Heart right ventricle (tissue), 16 donors: ENCODE measurements around the gene ZMPSTE24. TPM values are rescaled to one million over a fixed set of nuclear protein-coding genes. Genes with fewer than 3 reads are reported as not detected.

Experiments
- ATAC-seq, 8 donors: fragments of 200-7000 bp; cut with Tn5 transposase; one replicate each; pipeline ENCODE4 v1.9.1; 2020; ENCODE audit warnings: mild to moderate bottlenecking in 8 of 8, moderate library complexity in 8 of 8, moderate number of reproducible peaks in 1 of 8
- DNase-seq, 2 donors: peaks; one replicate each; pipeline ENCODE4 v3.0.0-alpha.2; 2020
- H3K27ac ChIP-seq, 10 donors: fragments of 200-600 bp; sonication (generic) in 2 of 10; one replicate each; pipeline versions ENCODE4 v1.5.0 to v1.8.0; 2020 to 2022; ENCODE audit warnings: mild to moderate bottlenecking in 3 of 10
- H3K27me3 ChIP-seq, 7 donors: fragments of 200-600 bp; one replicate each; pipeline ENCODE4 v1.8.0; 2021 to 2022; ENCODE audit warnings: mild to moderate bottlenecking in 2 of 7
- H3K36me3 ChIP-seq, 9 donors: fragments of 200-600 bp; sonication (generic) in 1 of 9; one replicate each; pipeline versions ENCODE4 v1.5.0 to v1.8.0; 2020 to 2022; ENCODE audit warnings: mild to moderate bottlenecking in 2 of 9
- H3K4me1 ChIP-seq, 9 donors: fragments of 200-600 bp; sonication (generic) in 1 of 9; one replicate each; pipeline versions ENCODE4 v1.5.0 to v1.8.0; 2020 to 2022; ENCODE audit warnings: mild to moderate bottlenecking in 4 of 9
- H3K4me3 ChIP-seq, 10 donors: fragments of 200-600 bp; sonication (generic) in 2 of 10; one replicate each; pipeline versions ENCODE4 v1.5.0 to v1.8.0; 2020 to 2022; ENCODE audit warnings: mild to moderate bottlenecking in 7 of 10, moderate library complexity in 2 of 10
- H3K9me3 ChIP-seq, 11 donors: fragments of 200-600 bp in 10 of 11; sonication (generic) in 2 of 11; one replicate each; pipeline versions ENCODE4 v1.5.0 to v1.8.0; 2013 to 2022; ENCODE audit warnings: mild to moderate bottlenecking in 2 of 11, control low read depth in 1 of 11, moderate library complexity in 1 of 11
- WGBS, 2 donors: extraction: QIAGEN DNeasy Blood & Tissue Kit; methylation state at CpG; one replicate each; pipeline ENCODE4 v1.1.7; 2013; ENCODE audit warnings: inconsistent platforms in 1 of 2; 5-methylcytosine and 5-hydroxymethylcytosine counted together
- intact Hi-C, 10 donors: fragments of 100-400 bp; cut with DNase I; formaldehyde crosslinking; loops; one replicate each; pipeline versions ENCODE4 v1.11.1 to v1.14.2; 2022
- polyA plus RNA-seq, 2 donors: library from polyadenylated mRNA; stranded (reverse); fragments of 200-250 nt; gene quantifications; one replicate each; pipeline ENCODE4 v1.2.3, GENCODE V29; 2013
- total RNA-seq, 10 donors: library from RNA; stranded (reverse); fragmentation: NEBNext Ultra II Directional in 3 of 10; extraction: Animal tissue kit (Norgen Biotek cat#: 25700) in 3 of 10; gene quantifications; one replicate each; pipeline versions ENCODE4 v1.2.1 to v1.2.4, GENCODE V29; 2021 to 2023
- TF ChIP-seq, protein P1 (sequence below), 9 donors: fragments of 200-600 bp; sonication (generic) in 2 of 9; IDR thresholded peaks; one replicate each; pipeline versions ENCODE4 v1.5.0 to v1.8.0; 2021 to 2022; ENCODE audit warnings: antibody characterized with exemption in 9 of 9, mild to moderate bottlenecking in 5 of 9, moderate library complexity in 1 of 9
- donor health status: Arrhythmogenic right ventricular cardiomyopathy.
- donor health status: ischemic (EF 13 %, LVEDD 7.1; RV severe dilation, severe dysfunction).
- donor health status: healthy with polysubstance abuse.
- donor health status: DM: no; HTN: yes; CAD: no.
- donor health status: DM: no; HTN: no; CAD: no.
- donor health status: ischemic (EF 25% LVEDD 6.9; RV normal size, moderate dysfunction).
- donor health status: ischemic (EF 25% LVEDD 5.7; RV mildly dilated, moderate dysfunction).
- donor health status: healthy.
- donor health status: DM: yes; HTN: yes; CAD: no.
- donor health status: Ischemic cardiomyopathy.
- donor health status: ischemic (EF 35%, LVEDD 5.7; RV mildly dilated, moderate dysfunction).
- donor health status: nonischemic (EF 11% LVEDD 7.7; RV severe dilation, severe dysfunction).
- donor health status: DM: yes; HTN: yes; CAD: no.
- donor health status: PGD.
- donor health status: ischemic (EF 29% LVEDD 5.4; RV normal size, mild dysfunction).
- donor health status: nonischemic (EF 23%, LVEDD 6.1; RV moderate dilation, normal function).

Gene ZMPSTE24
- total and polyA plus RNA-seq, 12 donors = 19.9 to 47.5 (median 27.5) TPM

DNA sequence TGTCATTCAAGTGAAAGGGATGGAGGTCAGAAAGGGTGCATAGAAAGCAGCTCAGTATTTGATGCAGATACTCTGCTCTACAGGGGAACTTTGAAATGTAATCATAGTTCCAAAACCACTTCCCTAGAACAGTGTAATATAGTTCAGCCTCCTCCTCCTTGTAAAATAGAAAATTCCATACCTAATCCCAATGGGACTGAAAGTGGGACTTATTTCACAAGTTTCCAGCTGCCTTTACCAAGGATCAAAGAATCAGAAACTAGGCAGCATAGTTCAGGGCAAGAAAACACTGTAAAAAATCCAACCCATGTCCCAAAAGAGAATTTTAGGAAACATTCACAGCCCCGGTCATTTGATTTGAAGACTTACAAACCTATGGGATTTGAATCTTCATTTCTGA is 18.4 kb upstream of the ZMPSTE24 start:
- Histone ChIP-seq H3K27ac (no peak overlapping the region), H3K4me3 (no peak overlapping the region), H3K9me3 (no peaks in the 10 kb centered on the region), H3K27me3 (no peaks in the 10 kb centered on the region), H3K4me1 (peaks cover 0 to 13% (median 8%) of the 10 kb centered on the region in 9 donors), H3K36me3 (peaks cover 0 to 59% (median 33%) of the 10 kb centered on the region in 9 donors)
- TF ChIP-seq, protein P1, sequence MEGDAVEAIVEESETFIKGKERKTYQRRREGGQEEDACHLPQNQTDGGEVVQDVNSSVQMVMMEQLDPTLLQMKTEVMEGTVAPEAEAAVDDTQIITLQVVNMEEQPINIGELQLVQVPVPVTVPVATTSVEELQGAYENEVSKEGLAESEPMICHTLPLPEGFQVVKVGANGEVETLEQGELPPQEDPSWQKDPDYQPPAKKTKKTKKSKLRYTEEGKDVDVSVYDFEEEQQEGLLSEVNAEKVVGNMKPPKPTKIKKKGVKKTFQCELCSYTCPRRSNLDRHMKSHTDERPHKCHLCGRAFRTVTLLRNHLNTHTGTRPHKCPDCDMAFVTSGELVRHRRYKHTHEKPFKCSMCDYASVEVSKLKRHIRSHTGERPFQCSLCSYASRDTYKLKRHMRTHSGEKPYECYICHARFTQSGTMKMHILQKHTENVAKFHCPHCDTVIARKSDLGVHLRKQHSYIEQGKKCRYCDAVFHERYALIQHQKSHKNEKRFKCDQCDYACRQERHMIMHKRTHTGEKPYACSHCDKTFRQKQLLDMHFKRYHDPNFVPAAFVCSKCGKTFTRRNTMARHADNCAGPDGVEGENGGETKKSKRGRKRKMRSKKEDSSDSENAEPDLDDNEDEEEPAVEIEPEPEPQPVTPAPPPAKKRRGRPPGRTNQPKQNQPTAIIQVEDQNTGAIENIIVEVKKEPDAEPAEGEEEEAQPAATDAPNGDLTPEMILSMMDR (IDR thresholded peaks at IDR 0.05) = no peak
- WGBS, 2 donors = 90 to 93% methylated on average over 1 of the region's 1 CpG
- intact Hi-C loops = loop anchor here in 1 of 10 donors (10.0 kb wide), 1 partner anchor 75 kb away; the partner anchor contains the start of gene RLF
- ATAC-seq = no peak
- DNase-seq = no peak

DNA sequence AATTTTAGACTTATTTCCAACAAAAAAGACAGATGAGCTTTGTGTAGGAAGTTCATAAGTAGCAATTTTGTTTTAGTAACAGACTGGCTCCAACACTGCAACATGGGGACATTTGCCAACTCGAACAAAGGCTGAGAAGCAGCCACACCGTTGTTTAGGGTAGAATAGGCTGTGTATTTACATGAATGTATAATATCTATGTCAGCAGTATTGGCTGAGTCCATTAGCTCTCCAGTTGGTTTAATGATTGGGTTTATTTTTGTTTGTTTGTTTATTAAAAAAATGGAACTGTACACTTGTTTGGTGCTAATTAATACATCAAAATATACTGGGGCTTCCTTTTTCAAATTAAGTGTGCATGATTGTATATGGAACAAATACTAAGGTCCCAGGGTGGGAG is 17.6 kb upstream of the ZMPSTE24 start:
- peaks cover 0 to 51% (median 30%) of the 10 kb centered on the region in 9 donors for H3K36me3 ChIP-seq
- no peak overlapping the region for H3K27ac ChIP-seq
- ATAC-seq = no peak
- DNase-seq = no peak
- intact Hi-C loops = no loop called here
- TF ChIP-seq, protein P1 (IDR thresholded peaks at IDR 0.05) = no peak
- 92 to 93% methylated on average over 2 of the region's 2 CpGs for WGBS, 2 donors
- no peak overlapping the region for H3K4me3 ChIP-seq
- no peaks in the 10 kb centered on the region for H3K9me3 ChIP-seq
- peaks cover 0 to 13% (median 8%) of the 10 kb centered on the region in 9 donors for H3K4me1 ChIP-seq
- H3K27me3 ChIP-seq = no peaks in the 10 kb centered on the region

DNA sequence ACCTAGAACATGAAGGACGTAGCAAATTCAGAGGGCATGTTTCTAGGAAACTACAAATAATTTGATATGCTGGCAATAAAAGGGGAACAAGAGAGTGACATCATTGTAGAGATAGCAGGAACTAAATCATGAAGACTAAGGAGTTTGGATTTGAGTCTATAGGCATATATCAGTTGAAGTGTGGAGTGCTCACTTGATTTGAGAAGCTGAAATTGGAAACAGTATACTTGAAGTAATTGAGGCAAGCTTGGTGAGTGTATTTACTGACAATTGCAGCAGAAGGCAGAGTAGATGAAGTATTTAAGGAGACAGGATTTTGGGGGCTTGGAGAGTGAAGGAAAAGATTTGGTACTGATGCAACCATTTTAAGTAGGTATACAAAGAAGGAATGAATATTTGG is 16.7 kb upstream of the ZMPSTE24 start:
- Histone ChIP-seq H3K27ac (peak overlapping the region in 1 of 10 donors; percentile 46), H3K4me1 (peaks cover 0 to 13% (median 8%) of the 10 kb centered on the region in 9 donors), H3K4me3 (no peak overlapping the region), H3K27me3 (no peaks in the 10 kb centered on the region), H3K9me3 (no peaks in the 10 kb centered on the region), H3K36me3 (peaks cover 0 to 41% (median 22%) of the 10 kb centered on the region in 9 donors)
- intact Hi-C loops = no loop called here
- ATAC-seq = no peak
- no peak for DNase-seq
- TF ChIP-seq, protein P1 (IDR thresholded peaks at IDR 0.05) = no peak
- 84 to 90% methylated on average over 1 of the region's 1 CpG for WGBS, 2 donors

DNA sequence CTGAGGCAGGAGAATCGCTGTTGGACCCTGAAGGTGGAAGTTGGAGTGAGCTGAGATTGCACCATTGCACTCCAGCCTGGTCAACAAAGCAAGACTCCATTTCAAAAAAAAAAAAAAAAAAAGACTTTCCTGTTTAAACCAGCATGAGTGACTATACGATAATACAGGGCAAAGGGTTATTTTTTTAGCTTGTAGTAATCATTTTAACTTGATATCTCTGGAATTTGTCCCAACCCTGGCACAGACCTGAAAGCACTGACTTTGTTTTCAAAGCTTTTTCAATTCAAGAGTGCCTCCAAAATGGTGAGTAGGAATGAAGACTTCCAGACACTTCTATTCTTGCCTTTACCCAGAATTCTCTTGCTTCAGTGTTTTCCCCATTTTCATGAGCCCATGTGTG is 14.7 kb upstream of the ZMPSTE24 start:
- Histone ChIP-seq H3K27me3 (no peaks in the 10 kb centered on the region), H3K9me3 (no peaks in the 10 kb centered on the region), H3K4me3 (no peak overlapping the region), H3K4me1 (peaks cover 0 to 13% (median 8%) of the 10 kb centered on the region in 9 donors), H3K27ac (no peak overlapping the region), H3K36me3 (peaks cover 0 to 22% (median 4%) of the 10 kb centered on the region in 9 donors)
- WGBS, 2 donors = 43 to 47% methylated on average over 2 of the region's 2 CpGs
- TF ChIP-seq, protein P1 (IDR thresholded peaks at IDR 0.05) = no peak
- ATAC-seq (no peak), DNase-seq (no peak)
- intact Hi-C loops = no loop called here
